ENCODE results near the gene NEXN.

Gene NEXN

DNA sequence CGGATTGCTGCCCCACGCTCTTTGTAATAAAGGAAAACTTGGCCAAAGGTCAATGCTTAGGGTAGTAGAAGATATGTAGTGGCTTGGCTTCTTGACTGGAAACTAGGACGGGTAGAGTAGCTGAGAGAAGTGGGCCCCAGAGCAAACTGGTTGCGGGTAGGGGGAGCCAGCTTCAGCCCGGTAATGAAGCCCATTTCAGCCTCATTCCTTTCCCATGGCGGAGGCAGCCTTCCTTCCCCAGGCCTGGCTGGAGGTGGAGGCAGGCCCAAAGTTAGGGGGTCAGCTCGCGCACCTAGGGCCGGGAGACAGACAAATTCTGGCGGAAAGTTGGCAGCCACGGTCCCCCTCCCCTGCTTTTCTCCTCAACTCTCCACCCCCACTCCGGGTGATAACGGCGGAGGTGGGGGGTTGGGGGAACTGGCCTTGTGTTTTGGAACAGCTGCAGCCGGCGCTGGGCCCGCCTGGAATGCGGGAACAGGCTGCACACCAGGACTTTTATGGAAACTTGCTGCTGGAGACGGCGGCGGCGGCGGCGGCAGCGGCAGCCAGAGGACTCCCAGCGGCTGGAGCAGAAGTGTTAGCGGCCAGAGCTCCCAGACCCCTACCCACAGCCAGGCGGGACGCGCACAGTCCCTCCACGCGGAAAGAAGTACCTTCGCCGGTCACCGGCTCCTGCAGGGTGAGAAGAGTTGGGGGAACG, at the start of gene NEXN:
TSS of gene NEXN (plus strand) at position 544 of the 700 bp plus-strand sequence. CDS start 27,483 bp downstream, outside the sequence.
- no peak for DNase-seq (ENCODE audit: low read depth)

DNA sequence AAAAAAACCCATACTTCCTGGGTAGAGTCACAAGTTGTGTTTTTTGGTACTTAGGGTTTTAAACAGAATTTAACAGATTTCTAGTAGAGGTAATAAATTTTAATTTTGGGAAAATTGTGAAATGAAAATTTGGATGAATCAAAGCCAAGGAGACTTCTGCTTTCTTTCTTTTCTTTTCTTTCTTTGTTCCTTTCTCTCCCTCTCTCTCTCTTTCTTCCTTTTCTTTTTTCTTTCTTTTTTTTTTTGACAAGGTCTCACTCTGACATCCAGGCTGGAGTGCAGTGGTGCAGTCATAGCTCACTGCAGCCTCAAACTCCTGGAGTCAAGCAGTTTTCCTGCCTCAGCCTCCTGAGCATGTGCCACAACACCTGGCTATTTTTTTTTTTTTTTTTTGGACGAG, 46.9 kb upstream of the NEXN start:
- no peak for DNase-seq (ENCODE audit: low read depth)

DNA sequence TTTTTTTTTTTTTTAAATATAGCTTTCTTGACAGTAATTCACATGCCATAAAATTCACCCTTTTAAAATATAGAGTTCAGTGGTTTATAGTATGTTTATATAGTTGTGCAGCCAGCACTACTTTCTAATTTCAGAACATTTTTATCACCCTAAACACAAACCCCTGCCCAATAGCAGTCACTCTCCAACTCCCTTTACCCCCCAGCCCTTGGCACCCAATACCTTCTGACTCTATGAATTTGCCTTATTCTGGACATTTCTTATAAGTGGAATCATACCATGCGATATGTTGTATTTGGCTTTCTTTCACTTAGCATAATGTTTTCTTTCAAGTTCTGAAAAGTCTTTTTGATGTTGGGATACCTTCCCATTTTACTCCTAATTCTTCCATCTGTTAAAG, 42.5 kb upstream of the NEXN start:
- DNase-seq (ENCODE audit: low read depth): no peak

DNA sequence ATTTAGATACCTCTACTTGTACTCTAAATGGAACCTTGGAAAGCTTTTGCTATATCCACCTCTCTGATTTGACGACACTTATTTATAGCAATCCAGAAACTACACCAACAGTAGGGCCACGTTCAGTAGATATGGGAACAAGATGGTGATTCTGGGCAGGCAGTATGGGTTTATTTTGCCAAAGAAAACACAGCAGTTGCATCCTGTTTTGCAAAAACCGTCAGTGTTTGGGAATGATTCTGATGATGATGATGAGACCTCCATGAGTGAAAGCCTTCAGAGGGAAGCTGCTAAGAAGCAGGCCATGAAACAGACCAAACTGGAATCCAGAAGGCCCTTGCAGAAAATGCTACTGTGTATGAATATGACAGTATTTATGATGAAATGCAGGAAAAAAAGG, 41.5 kb upstream of the NEXN start:
- no peak for DNase-seq (ENCODE audit: low read depth)

DNA sequence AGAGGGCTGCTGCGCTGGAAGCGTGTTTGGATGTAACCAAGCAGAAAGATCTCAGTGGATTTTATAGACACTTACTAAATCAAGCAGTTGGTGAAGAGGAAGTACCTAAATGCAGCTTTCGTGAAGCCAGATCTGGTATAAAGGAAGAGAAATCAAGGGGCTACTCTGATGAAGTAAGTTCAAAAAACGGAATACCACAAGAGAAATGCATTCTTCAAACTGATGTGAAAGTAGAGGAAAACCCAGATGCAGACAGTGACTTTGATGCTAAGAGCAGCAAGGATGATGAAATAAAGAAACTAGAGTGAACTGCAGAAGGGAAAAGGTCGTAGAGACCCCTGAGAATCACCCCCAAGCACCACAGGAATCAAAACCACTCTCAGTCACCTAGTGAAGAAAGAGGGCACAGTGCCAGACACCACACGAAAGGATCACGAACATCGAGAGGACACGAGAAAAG, 40.8 kb upstream of the NEXN start:
- DNase-seq (ENCODE audit: low read depth): no peak

DNA sequence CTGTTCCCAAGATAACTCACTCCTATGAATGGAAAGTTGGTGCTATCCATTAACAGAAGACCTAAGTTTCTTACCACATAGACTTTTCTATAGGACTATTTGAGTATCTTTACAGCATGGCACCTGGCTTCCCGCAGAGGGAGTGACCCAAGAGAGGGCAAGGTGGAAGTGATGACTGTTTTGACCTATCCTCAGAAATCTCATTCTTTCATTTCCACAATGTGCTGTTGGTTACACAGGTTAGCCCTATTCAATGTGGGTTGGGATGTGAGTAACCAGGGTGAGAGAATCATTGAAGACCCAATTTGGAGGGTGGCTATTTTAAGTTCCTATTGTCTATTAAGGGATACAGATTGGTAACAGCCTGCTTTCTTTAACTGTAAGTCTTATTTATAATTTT, 38.3 kb upstream of the NEXN start:
- DNase-seq (ENCODE audit: low read depth): no peak

DNA sequence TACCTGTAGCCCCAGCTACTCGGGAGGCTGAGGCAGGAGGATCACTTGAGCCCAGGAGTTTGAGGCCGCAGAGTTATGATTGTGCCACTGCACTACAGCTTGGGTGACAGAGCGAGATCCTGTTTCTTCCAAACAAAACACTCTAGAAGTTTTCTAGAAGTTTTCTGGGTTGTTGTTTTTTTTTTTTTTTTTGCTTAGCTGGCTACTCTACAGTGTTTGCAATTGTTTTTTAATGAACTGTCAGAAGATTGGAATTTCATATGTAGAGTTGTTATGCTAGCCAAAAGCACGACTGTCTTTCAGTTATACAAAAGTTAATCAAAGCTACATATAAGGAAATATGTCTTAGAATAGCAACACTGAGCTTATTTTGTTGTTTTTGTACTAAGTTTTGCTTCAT, 30.9 kb upstream of the NEXN start:
- no peak for DNase-seq (ENCODE audit: low read depth)

DNA sequence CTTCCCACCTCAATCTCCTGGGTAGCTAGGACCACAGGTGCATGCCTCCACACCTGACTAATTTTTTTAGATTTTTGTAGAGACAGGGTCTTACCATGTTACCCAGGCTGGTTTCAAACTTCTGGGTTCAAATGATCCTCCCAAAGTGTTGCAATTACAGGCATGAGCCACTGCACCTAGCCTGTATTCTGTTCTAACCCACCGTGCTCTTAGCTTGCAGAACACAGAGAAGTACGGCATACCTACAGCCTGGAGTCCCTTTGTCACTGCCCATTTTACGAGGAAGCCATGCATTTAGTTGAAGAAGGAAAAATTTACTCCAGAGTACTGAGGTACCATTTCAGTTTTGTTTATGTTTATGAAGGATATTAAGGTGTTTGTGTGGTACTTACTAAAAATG, 29.7 kb upstream of the NEXN start:
- no peak for DNase-seq (ENCODE audit: low read depth)

DNA sequence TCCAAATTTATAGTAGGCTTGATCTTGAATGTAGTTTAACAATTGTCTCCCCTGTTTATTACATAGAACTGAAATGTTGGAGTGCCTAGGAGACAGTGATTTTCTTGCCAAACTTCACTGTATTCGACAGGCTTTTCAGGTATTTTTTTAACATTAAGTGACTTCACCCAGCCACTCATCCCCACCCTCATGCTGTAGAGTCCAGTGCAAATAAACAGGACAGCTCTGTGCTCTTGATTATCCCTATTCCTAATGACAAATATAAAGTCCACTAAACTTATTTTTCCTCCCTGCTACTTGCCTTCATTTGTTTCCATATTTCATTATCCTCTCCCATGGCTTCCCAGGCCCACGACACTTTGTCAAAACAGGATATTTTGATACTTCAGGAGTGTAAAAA, 29.2 kb upstream of the NEXN start:
- DNase-seq (ENCODE audit: low read depth): no peak

DNA sequence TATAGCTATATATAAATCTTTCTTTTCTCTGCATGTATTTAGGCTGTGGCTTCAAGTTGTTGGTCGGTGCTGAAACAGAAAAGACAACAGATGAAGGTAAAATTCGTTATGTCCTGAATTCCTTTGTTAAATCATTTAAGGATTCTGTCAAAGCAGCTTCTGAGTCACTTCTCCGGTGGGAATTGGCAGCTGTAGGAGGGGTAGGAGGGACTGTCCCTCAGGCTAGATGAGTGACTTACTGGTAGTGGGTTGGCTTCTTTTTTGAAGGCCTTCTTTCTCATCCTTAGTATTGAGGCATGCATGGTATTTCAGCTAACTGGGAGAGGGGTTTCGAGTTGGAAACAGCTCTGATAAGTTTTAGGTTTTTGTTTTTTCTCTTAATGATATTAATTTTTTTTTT, 22.1 kb upstream of the NEXN start:
- no peak for DNase-seq (ENCODE audit: low read depth)

DNA sequence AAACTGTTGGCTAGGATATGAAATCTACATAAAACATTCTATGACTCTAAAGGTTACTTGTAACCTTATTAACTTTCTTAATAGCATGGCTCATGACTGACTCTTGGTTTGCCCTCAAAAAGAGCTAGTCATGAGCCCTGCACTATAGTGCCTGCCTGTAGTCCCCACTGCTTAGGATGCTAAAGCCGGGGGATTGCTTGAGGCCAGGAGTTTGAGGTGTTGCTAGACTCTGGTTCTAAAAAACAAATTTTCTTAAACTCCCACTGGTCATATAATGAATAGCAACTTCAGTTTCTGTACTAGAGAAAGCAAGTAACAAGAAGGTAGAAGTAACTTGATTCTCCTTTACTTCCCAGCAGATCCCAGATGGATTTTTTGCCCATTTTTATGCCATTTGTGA, 15.8 kb upstream of the NEXN start:
- DNase-seq (ENCODE audit: low read depth): no peak

DNA sequence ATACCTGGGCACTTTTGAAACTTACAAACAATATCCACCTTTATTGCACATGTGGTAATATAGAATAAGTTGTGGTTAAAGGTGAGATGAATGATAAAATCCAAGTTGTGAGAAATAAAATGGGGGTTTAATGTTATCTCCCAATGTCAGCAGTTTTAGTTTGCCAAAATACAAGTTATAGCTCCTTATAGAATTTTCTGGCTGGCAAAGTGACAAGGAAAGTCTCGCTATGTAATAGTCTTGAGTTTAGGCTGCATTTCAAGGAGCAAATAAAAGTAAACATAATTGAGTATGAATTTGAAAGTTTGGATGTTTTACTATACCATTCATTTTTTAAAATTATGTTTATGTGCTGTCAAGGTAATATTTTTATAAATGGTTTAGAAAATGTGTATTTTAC, 15.0 kb upstream of the NEXN start:
- DNase-seq (ENCODE audit: low read depth): no peak

DNA sequence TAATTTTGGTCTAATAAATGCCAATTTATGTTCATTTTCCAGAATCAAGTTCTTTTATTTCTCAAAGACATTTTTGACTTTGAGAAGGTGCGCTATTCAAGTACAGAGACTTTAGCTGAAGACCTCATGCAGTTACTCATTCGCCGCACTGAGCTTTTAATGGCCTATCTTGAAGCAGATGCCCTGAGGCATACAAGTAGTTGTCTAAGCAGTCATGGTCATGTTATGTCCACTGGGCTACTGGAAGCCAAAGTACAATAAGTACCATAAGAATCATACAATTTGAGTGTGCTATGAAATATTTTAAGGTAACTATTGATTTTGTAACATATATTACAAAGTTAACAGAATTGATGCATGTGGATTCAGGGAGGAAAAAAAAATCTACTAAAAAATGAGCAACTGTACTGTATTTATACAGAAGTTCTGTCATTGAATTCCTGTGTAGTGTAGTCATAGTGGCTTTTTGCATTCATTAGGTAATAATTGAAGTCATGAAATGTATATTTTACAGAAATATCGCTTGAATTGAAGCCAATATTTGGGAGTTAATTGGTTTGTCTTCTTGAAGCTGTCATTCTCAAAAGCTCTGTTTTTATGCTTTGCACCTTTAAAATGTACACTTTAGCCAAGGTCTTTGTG, 13.5 kb upstream of the NEXN start:
- no peak for DNase-seq (ENCODE audit: low read depth)

DNA sequence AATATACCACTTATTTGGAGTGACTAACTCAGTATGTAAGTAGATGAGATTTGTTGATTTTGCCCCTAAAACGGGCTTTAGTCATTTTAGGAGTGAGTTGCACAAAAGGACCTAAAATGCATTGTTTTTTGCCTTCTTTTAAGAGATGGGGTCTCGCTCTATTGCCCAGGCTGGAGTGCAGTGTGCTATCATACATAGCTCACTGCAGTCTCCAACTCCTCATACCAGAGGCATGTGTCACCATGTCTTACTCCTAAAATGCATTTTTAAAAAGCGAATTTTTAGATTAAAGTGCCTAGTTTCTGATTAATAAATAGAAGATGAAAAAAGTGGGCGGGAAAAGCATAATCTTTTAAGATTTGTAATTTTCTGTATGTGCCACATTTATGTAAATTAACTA, 11.5 kb upstream of the NEXN start:
- DNase-seq (ENCODE audit: low read depth): no peak

DNA sequence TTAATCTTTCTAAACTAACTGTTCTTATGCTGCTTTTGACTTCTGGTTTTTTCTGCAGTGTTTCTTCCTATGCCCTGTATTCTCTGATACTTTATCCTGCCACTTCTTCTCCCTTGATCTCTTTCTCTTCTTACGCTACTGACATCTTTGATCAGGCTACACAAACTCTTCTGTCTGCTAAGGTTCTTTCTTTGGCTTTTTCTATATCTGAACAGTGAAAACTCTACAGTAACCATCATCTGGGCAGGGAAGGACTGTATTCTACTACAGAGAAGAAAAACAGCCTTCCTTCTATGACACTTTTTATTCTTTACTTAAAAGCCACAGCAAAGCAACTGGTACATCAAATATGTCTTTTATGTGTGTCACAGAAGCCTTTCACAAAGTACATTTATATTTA, 7.4 kb upstream of the NEXN start:
- DNase-seq (ENCODE audit: low read depth): no peak

DNA sequence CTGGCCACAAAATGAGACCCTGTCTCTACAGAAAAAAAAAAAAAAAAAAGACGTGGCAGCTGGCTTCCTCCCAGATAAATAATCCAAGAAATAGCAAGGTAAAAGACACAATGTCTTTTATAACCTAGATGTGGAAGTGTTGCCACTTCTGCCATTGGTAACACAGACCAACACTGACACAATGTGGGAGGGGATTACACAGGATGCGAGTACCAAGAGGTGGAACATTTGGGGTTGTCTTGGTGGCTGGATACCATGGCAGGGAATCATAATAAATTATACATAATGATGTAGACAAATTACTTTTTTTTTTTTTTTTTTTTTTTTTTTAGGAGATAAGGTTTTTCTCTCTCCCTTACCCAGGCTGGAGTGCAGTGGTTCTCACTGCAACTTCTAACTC, 6.0 kb upstream of the NEXN start:
- no peak for DNase-seq (ENCODE audit: low read depth)

DNA sequence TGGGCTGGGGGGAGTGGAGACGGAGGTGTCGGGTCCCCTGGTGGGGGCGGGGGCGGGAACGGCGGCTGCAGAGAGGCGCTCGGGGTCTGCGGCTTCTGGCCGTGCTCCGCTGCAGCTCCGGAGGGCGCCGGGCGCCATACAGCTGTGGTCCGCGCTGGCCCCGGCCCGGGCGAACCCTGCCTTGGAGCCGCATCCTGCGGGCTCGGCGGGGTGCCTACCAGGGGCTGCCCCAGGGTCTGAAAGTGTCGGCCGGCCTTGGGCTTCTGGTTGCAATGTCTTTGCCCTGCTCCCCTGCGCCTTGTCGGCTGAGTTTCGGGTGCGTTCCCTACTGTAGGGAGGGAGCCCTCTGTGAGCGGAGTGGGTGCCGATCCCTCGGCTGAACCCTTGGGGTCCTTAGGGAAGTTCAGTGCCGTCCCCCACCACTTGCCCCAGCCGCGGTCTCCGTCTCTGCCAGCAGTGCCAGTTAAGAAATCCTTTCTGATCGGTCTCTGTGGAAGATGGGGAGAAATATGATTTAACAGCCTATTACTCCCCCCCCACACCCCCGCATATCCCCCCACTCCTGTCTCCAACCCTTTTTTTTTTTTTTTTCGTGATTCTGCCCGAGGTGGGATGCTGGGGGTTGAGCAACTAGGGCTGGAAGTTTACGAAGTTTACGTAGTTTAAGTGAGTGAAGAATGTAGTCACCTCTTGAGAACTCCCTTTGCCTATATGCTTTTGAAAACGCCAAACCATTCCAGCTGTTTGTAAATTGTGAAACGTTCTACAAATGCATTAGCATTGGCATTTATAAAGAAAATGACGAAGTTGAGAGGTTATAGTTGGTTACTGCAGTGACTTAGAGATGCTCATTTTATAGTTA, 588 bp downstream of the NEXN start:
- DNase-seq (ENCODE audit: low read depth): no peak

DNA sequence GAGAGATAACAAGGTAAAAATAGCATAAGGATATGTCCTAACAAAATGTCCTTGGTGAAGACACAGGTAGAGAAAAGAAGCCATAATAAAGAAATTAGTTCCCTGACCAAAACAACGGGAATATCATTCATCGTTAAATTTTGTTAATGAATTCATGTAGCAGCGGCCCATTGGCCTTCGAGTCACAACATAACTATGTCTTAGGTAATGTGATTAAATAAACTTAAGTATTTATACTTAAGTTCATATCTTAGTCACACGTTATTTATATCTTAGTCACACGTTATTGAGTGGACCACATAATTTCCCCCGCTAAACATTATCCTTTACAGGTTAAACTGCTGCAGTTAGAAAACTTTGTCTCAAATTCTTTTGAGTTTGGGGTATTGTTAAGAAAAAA, 1.2 kb downstream of the NEXN start:
- DNase-seq (ENCODE audit: low read depth): no peak

DNA sequence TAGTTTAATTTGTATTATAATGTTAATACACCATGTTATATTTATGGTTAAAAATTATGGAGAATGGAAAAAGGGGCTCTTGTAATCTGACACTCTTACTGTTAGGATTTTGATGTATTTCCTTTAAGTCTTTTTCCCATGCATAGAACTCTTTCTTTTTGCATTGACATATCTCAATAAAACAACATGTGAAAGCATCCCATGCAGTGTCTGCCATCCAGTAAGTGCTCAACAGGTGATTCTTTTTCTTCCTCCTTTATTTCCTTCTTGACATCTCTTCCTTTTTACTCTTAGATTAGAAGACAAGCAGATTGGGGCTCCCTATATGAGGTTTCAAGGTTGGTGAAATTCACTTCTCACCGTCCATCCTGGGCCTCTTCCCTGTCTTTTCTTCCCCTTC, 2.8 kb downstream of the NEXN start:
- no peak for DNase-seq (ENCODE audit: low read depth)

DNA sequence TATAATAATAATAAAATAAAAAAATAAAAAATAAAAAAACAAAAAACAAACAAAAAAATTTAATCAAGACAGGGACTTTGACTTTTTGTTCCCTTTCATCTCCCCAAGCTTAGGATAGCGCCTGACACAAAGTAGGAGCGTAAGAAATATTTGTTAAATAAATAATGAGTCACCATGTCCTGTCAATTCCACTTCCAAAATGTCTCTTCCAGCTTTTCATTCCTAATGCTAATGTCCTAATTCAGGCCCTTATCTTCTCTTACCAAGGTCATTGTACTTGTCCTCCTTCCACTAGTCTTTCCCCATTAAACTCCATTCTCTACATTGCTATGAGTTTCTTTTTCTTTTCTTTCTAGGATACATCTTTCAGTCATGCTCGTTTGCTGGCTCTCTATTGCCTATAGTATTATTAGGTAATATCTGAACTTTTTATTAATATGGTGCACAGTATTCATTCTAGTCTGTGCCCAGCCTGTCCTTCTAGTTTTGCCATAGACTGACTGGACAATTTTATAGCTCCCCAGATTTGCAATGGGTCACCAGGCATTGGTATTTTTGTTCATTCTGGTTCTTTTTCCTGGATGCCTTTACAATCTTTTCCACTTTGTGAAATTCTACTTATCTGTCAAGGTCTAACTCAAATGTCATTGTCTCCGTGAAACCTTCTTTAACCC, 11.4 kb downstream of the NEXN start:
- DNase-seq (ENCODE audit: low read depth): no peak

DNA sequence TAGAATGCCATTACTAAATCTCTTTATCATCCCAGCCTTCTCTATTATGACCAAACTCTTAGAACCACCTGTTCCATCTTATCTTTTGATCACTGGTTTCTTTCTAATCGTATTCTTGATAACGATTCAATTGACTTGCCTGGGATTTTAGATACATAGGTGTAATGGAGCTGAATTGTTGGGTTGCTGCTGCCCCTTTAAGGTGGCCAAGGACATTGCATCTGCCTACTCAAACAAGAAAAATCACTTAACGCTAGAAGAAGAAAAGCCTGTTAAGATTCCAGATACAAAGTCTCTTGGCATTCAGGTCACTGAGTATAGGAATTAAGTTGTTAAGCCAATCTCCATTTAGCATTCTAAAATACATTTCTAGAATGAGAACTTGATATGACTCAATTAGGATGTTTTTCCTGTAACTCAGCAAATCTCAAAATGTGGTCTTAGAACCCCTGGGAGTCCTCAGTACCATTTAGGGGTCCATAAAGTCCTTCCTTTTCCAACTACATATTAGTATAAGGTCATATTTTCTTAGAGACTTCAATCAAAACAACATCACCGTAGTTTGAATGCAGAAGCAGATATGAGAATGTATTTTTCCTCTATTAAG, 12.4 kb downstream of the NEXN start:
- no peak for DNase-seq (ENCODE audit: low read depth)

DNA sequence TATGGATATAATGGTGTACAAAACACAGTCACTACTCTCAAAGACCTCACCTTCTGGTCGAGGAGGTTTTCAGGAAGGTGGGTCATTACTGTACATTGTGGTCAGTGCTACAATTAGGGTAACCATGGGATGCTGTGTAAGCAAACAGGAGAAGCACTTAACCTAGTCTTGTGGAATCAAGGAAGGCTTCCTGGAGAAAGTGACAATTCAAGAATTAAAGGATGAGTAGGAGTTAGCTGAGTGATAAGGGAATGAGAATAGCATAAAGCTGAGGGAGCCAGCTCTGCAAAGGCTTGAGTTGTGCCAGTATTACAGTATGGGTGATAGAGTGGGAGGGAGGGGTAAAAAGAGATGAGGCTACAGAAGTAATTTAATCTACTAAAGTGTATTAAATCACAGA, 17.2 kb downstream of the NEXN start:
- no peak for DNase-seq (ENCODE audit: low read depth)
